Spleen (tissue), 11 donors: ENCODE measurements around the gene OTOA. TPM values are rescaled to one million over a fixed set of nuclear protein-coding genes. Genes with fewer than 3 reads are reported as not detected.
"Not testable (repeated sequence)": the region's sequence is repeated elsewhere in the genome, so short reads cannot be mapped to it uniquely, and the experiment has no call there.

Source experiments
- DNase-seq: peaks from one replicate; pipeline ENCODE4 v3.0.0-alpha.2; 2020
- H3K27ac ChIP-seq, 8 donors: fragments of 200-600 bp; sonication (generic) in 7 of 8; 1 replicate in 4 of 8; 2 replicates in 4 of 8; pipeline versions ENCODE4 v1.5.0 to v1.8.0; 2016 to 2021; ENCODE audit warnings: inconsistent platforms in 4 of 8, mild to moderate bottlenecking in 4 of 8, moderate library complexity in 1 of 8
- H3K27me3 ChIP-seq, 7 donors: fragments of 200-600 bp; sonication (generic) in 6 of 7; replicated peaks in 1 of 7; 1 replicate in 4 of 7; 2 replicates in 3 of 7; pipeline versions ENCODE4 v1.5.0 to v1.8.0; 2016 to 2021; ENCODE audit warnings: inconsistent platforms in 3 of 7, mild to moderate bottlenecking in 1 of 7
- H3K36me3 ChIP-seq, 6 donors: fragments of 200-600 bp; sonication (generic) in 5 of 6; 1 replicate in 4 of 6; 2 replicates in 2 of 6; pipeline versions ENCODE4 v1.5.0 to v1.8.0; 2016 to 2021; ENCODE audit warnings: inconsistent platforms in 2 of 6
- H3K4me1 ChIP-seq, 6 donors: fragments of 200-600 bp; sonication (generic) in 5 of 6; 1 replicate in 3 of 6; 2 replicates in 3 of 6; pipeline versions ENCODE4 v1.5.0 to v1.8.0; 2016 to 2021; ENCODE audit warnings: inconsistent platforms in 3 of 6
- H3K4me3 ChIP-seq, 8 donors: fragments of 200-600 bp; sonication (generic) in 7 of 8; 1 replicate in 4 of 8; 2 replicates in 4 of 8; pipeline versions ENCODE4 v1.5.0 to v1.8.0; 2016 to 2021; ENCODE audit warnings: inconsistent platforms in 4 of 8, mild to moderate bottlenecking in 4 of 8, moderate library complexity in 2 of 8
- H3K9me3 ChIP-seq, 8 donors: fragments of 200-600 bp; sonication (generic) in 7 of 8; 1 replicate in 4 of 8; 2 replicates in 4 of 8; pipeline versions ENCODE4 v1.5.0 to v1.8.0; 2016 to 2021; ENCODE audit warnings: inconsistent platforms in 4 of 8
- CTCF ChIP-seq, 11 experiments: fragments of 200-600 bp in 7 of 11; fragments of 450-650 bp in 4 of 11; sonication (generic) in 4 of 11; IDR thresholded peaks in 8 of 11; conservative IDR thresholded peaks in 3 of 11; 1 replicate in 7 of 11; 2 replicates in 4 of 11; pipeline versions ENCODE4 v1.4.0 to v1.8.0; 2016 to 2021; ENCODE audit warnings: antibody characterized with exemption in 11 of 11, inconsistent platforms in 4 of 11, mild to moderate bottlenecking in 1 of 11
- WGBS, 5 donors: extraction: QIAGEN DNeasy Blood & Tissue Kit in 3 of 5; methylation state at CpG; one replicate each; pipeline versions ENCODE4 v1.1.5 to v1.1.7; 2013 to 2018; 5-methylcytosine and 5-hydroxymethylcytosine counted together
- intact Hi-C: fragments of 100-400 bp; cut with DNase I; formaldehyde crosslinking; loops from one replicate; pipeline ENCODE4 v1.15.0; 2023; ENCODE audit warnings: low total_unique reads
- polyA plus RNA-seq, 3 donors: library from polyadenylated mRNA; stranded (reverse); fragments of 200-250 nt; gene quantifications; one replicate each; pipeline ENCODE4 v1.2.1, GENCODE V29; 2013
- small RNA-seq, 4 donors: library from RNA; depleted of rRNA; stranded (forward); fragments of <200 nt; gene quantifications; one replicate each; pipeline ENCODE3, GENCODE V24; 2016
- total RNA-seq, 7 donors: library from RNA; depleted of rRNA in 3 of 7; stranded (reverse); fragments of >200 nt in 3 of 7; fragmentation: NEBNext Ultra II Directional in 4 of 7; extraction: Animal tissue kit (Norgen Biotek cat#: 25700) in 4 of 7; gene quantifications; one replicate each; pipeline versions ENCODE4 v1.1.0 to v1.2.1, GENCODE V29; 2016 to 2021
- donor health status: healthy with polysubstance abuse.
- donor health status: DM: no; HTN: no; CAD: no; lungs with moderate emphysema.
- donor health status: DM: no; HTN: no; CAD: no.
- donor health status: Bipolar disorder and iron deficiency.
- donor health status: healthy.
- donor health status: DM: no; HTN: no; CAD: no.
- donor health status: DM: yes; HTN: yes; CAD: no.

The OTOA gene
- total and polyA plus RNA-seq, 10 donors = 0.86 to 3.1 (median 2.2) TPM

DNA sequence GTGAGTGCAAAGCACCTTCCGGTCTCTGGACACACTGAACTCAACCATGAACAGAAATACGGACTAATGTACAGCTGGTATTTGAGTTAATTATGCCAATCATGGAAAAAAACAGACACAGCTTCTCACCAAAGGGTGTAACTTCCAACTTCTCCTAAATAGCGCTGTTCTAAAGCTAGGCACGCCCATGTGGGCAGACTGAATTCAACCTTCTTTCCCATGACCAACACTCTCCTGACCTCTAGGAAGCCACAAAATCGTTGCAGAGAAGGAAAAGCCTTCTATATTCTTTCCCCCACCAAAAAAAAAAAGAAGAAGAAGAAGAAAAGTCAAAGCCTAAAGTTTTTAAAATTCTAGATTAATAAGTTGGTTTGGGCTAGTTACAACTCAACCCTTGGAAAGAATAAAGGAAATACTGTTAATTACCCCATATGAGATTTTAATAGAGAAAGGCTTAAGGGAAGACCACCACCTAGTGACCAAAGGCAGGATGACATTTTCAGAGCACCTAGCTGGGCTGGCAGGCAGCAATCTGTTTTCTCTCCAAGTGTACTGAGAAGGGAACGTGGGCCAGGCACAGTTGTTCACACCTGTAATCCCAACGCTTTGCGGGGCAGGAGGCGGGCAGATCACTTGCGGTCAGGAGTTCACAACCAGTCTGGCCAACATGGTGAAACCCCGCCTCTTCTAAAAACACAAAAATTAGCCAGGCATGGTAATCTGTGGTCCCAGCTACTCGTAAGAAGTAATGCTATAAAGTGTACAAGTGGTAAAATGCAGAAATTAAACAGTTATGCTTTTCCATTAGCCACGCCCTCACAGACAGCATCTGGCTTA, 138.0 kb downstream of the OTOA start:
- WGBS, 5 donors = 64 to 85% (median 75%) methylated on average over 11 to 12 of the region's 13 CpGs
- H3K27me3 ChIP-seq, H3K4me1 ChIP-seq, H3K4me3 ChIP-seq, DNase-seq, H3K9me3 ChIP-seq, intact Hi-C loops: not testable (repeated sequence)
- TF ChIP-seq CTCF (IDR thresholded peaks at IDR 0.05 in 8 of 11, conservative IDR thresholded peaks at IDR 0.05 in 3 of 11) = peak in 10 of 11 experiments; percentile 12 to 59 (median 41)
- H3K36me3 ChIP-seq = peaks cover 0 to 32% (median 2%) of the 10 kb centered on the region in 6 donors
- H3K27ac ChIP-seq = peak overlapping the region in 3 of 8 donors; percentile 23 to 61 (median 33)

- H3K4me3 ChIP-seq, H3K4me1 ChIP-seq, DNase-seq, intact Hi-C loops, H3K27me3 ChIP-seq, H3K9me3 ChIP-seq: not testable (repeated sequence)
- WGBS, 5 donors = 67 to 93% (median 81%) methylated on average over 2 of the region's 2 CpGs
- Histone ChIP-seq H3K36me3 (peaks cover 0 to 28% (median 2%) of the 10 kb centered on the region in 6 donors), H3K27ac (peak overlapping the region in 3 of 8 donors; percentile 23 to 61 (median 33))
These were observed 138.6 kb downstream of the OTOA start for GRCh38 chr16:21802375-21802663.

Small RNA genes within 50 kb of the gene (small RNA-seq; reads per million reads assigned to genes)
- gene RNU6-1005P (0 reads per million in 4 donors), gene RNU6-196P (0 reads per million in 4 donors)

Other genes starting within 250 kb of the OTOA start
- gene METTL9, start 64.4 kb upstream of the OTOA start, total RNA-seq = 100 to 1,000 TPM in 5 of 7 donors, 10 to 100 TPM in 2; 88.5 to 247 (median 121) TPM
- gene METTL9, start 64.4 kb upstream of the OTOA start, polyA plus RNA-seq = 10 to 100 TPM; 28.5 to 50.6 (median 45.2) TPM
- 100 to 1,000 TPM in 2 of 7 donors, 10 to 100 TPM in 5; 39.6 to 134 (median 87.7) TPM for gene IGSF6, start 11.4 kb upstream of the OTOA start, total RNA-seq
- 10 to 100 TPM; 15.5 to 53.2 (median 18.1) TPM for gene IGSF6, start 11.4 kb upstream of the OTOA start, polyA plus RNA-seq
- gene NPIPB4, start 193.8 kb downstream of the OTOA start, total RNA-seq = 100 to 1,000 TPM in 6 of 7 donors, 10 to 100 TPM in 1; 86.6 to 470 (median 154) TPM
- 10 to 100 TPM; 16.5 to 26.4 (median 22.5) TPM for gene NPIPB4, start 193.8 kb downstream of the OTOA start, polyA plus RNA-seq